DND-41 (cell line): Measurements from ENCODE around the gene DISC1.

Source experiments
- ATAC-seq: fragments of 200-7000 bp; cut with Tn5 transposase; 3 replicates; pipeline ENCODE4 v1.9.1; 2021; ENCODE audit warnings: low read depth; ENCODE audit not compliant: insufficient read depth
- DNase-seq: peaks from one replicate; pipeline ENCODE4 v3.0.0-alpha.2; 2020
- H2AFZ ChIP-seq: 2 replicates; pipeline ENCODE4 v1.6.0; 2012; ENCODE audit warnings: low read depth, low read length
- H3K27ac ChIP-seq: 2 replicates; pipeline ENCODE4 v1.5.1; 2012; ENCODE audit warnings: low read length, inconsistent platforms
- H3K27me3 ChIP-seq: fragments of 200-600 bp; sonication (generic); 2 replicates; pipeline ENCODE4 v1.6.0; 2012; ENCODE audit warnings: low read length, mild to moderate bottlenecking, inconsistent platforms; ENCODE audit not compliant: insufficient read depth, poor library complexity
- H3K36me3 ChIP-seq: 2 replicates; pipeline ENCODE4 v1.5.1; 2012; ENCODE audit warnings: low read length, inconsistent platforms; ENCODE audit not compliant: insufficient read depth
- H3K4me1 ChIP-seq: 2 replicates; pipeline ENCODE4 v1.5.1; 2012; ENCODE audit warnings: mild to moderate bottlenecking, low read length; ENCODE audit not compliant: insufficient read depth
- H3K4me2 ChIP-seq: 2 replicates; pipeline ENCODE4 v1.6.0; 2012; ENCODE audit warnings: mild to moderate bottlenecking, moderate library complexity, low read length, inconsistent platforms; ENCODE audit not compliant: insufficient read depth
- H3K4me3 ChIP-seq, 2 experiments: fragments of 200-600 bp in 1 of 2; shearing (Covaris generic) in 1 of 2; 2 replicates each; pipeline ENCODE4 v1.5.1; 2012 to 2016; ENCODE audit warnings: inconsistent platforms in 2 of 2, low read length in 2 of 2, mild to moderate bottlenecking in 2 of 2, low read depth in 1 of 2, moderate library complexity in 1 of 2
- H3K79me2 ChIP-seq: 2 replicates; pipeline ENCODE4 v1.6.0; 2012; ENCODE audit warnings: low read length, inconsistent platforms; ENCODE audit not compliant: insufficient read depth
- H3K9ac ChIP-seq: 2 replicates; pipeline ENCODE4 v1.6.0; 2012; ENCODE audit warnings: low read depth, mild to moderate bottlenecking, inconsistent platforms, low read length, moderate library complexity
- H3K9me3 ChIP-seq: 2 replicates; pipeline ENCODE4 v1.5.1; 2012; ENCODE audit warnings: low read length, moderate library complexity, mild to moderate bottlenecking, inconsistent platforms; ENCODE audit not compliant: insufficient read depth, severe bottlenecking
- H4K20me1 ChIP-seq: 2 replicates; pipeline ENCODE4 v1.6.0; 2012; ENCODE audit warnings: low read length; ENCODE audit not compliant: insufficient read depth
- EZH2 ChIP-seq: IDR thresholded peaks from 3 replicates; pipeline ENCODE4 v1.6.1; 2012; ENCODE audit warnings: borderline replicate concordance, low read depth, mild to moderate bottlenecking, moderate library complexity, low read length, inconsistent platforms; ENCODE audit not compliant: severe bottlenecking
- TF ChIP-seq, protein P1 (sequence below): IDR thresholded peaks from 2 replicates; pipeline ENCODE4 v1.5.1; 2012; ENCODE audit warnings: borderline replicate concordance, low read length, moderate library complexity, mild to moderate bottlenecking; ENCODE audit not compliant: poor library complexity, severe bottlenecking; ENCODE audit errors: extremely low read depth

Gene DISC1

DNA sequence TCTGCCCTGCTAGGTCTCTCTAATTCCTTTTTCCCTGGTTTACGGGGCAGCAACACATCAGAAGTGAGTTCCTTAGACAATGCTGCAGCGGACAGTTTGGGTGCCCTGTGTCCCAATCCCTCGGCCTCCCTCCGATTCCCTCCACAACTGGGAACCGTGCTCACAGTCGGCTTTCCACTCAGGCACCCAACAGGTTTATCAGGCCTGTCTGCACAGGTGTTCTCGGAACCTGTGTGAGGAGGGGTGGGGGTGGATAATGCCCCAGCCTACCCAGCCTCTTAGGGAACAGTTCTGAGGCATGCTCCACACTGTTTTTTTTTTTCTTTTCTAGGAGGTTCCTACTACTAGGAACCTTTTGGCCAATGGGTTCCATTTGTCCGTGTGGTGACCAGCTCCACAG, 131.2 kb downstream of the DISC1 start:
- Histone ChIP-seq H2AFZ (no peak overlapping the region), H3K27me3 (no peaks in the 10 kb centered on the region), H3K79me2 (no peaks in the 10 kb centered on the region), H3K4me2 (no peak overlapping the region), H3K9me3 (peaks cover 7% of the 10 kb centered on the region), H3K4me3 (no peak overlapping the region), H3K27ac (no peak overlapping the region), H3K9ac (no peak overlapping the region), H4K20me1 (no peaks in the 10 kb centered on the region), H3K4me1 (no peaks in the 10 kb centered on the region), H3K36me3 (peaks cover 7% of the 10 kb centered on the region)
- ATAC-seq, result no peak
- TF ChIP-seq, protein P1, sequence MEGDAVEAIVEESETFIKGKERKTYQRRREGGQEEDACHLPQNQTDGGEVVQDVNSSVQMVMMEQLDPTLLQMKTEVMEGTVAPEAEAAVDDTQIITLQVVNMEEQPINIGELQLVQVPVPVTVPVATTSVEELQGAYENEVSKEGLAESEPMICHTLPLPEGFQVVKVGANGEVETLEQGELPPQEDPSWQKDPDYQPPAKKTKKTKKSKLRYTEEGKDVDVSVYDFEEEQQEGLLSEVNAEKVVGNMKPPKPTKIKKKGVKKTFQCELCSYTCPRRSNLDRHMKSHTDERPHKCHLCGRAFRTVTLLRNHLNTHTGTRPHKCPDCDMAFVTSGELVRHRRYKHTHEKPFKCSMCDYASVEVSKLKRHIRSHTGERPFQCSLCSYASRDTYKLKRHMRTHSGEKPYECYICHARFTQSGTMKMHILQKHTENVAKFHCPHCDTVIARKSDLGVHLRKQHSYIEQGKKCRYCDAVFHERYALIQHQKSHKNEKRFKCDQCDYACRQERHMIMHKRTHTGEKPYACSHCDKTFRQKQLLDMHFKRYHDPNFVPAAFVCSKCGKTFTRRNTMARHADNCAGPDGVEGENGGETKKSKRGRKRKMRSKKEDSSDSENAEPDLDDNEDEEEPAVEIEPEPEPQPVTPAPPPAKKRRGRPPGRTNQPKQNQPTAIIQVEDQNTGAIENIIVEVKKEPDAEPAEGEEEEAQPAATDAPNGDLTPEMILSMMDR, result no peak
- no peak for TF ChIP-seq EZH2
- no peak for DNase-seq

DNA sequence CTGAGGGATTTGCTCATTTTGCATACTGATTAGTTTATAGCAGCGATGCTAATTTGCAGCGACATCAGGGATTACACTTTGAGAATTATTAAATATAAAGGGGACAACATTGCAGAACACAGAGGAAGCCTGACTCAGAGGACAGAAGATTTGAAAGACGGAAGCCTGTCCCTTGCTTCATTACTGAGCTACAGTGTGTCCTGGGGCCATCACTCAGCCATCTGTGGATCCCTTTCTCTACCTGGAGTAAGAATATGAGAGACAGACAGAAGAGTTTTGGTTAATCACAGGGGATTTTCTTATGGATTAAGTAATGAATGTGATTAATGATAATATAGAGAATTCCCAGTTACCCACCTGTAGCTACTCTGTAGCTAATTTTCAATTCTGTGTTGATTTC, 134.7 kb downstream of the DISC1 start:
- Histone ChIP-seq H3K4me2 (no peak overlapping the region), H3K36me3 (no peaks in the 10 kb centered on the region), H4K20me1 (no peaks in the 10 kb centered on the region), H3K9ac (no peak overlapping the region), H3K4me3 (no peak overlapping the region), H3K27me3 (no peaks in the 10 kb centered on the region), H3K4me1 (no peaks in the 10 kb centered on the region), H3K79me2 (no peaks in the 10 kb centered on the region), H2AFZ (no peak overlapping the region), H3K27ac (no peak overlapping the region), H3K9me3 (no peaks in the 10 kb centered on the region)
- TF ChIP-seq, protein P1, result no peak
- TF ChIP-seq EZH2, result no peak
- ATAC-seq (no peak), DNase-seq (no peak)

GRCh38 chr1:231761747-231762541, 135.4 kb downstream of the DISC1 start:
- Histone ChIP-seq H3K4me2 (no peak overlapping the region), H3K36me3 (no peaks in the 10 kb centered on the region), H3K4me3 (no peak overlapping the region), H3K79me2 (no peaks in the 10 kb centered on the region), H4K20me1 (no peaks in the 10 kb centered on the region), H3K9ac (no peak overlapping the region), H3K9me3 (no peaks in the 10 kb centered on the region), H3K27ac (no peak overlapping the region), H3K27me3 (no peaks in the 10 kb centered on the region), H3K4me1 (no peaks in the 10 kb centered on the region), H2AFZ (no peak overlapping the region)
- no peak for ATAC-seq
- DNase-seq, result no peak
- TF ChIP-seq EZH2, result no peak
- TF ChIP-seq, protein P1, result no peak
